Measurements from ENCODE around the gene RFX4. TPM values are rescaled to one million over a fixed set of nuclear protein-coding genes. Genes with fewer than 3 reads are reported as not detected.

Gene RFX4
- total RNA-seq, 1 donor from 2014 or later: 3.4 TPM

DNA sequence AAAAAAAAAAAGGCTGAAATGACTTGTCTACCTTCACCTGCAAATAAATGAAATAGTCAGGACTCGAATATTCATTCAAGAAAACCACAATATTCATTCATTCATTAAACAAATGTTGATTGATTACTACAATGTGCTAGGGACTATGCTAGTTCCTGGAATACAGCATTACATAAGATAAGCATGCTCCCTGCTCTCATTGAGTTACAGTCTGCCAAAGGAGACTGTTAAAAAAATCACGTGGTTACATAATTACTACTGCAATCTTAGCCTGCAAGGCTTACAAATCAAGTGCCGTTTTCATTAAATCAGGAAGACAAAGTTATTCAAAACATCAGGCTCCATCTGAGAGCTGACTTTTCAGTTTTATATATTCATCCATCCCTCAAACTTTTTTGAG lies 121.3 kb downstream of the RFX4 start:
- no peak overlapping the region for H3K4me3 Mint-ChIP-seq
- no peaks in the 10 kb centered on the region for H3K79me2 ChIP-seq (ENCODE audit: low read depth)
- peaks cover 5% of the 10 kb centered on the region for H3K4me1 ChIP-seq
- H3K27ac Mint-ChIP-seq: no peak overlapping the region
- H2AFZ ChIP-seq (replicated peaks): no peak overlapping the region
- H3K4me2 ChIP-seq: no peak overlapping the region
- H3K9me3 Mint-ChIP-seq: peaks cover 16% of the 10 kb centered on the region
- H3K9me3 ChIP-seq (ENCODE audit: low read depth): peaks cover 10% of the 10 kb centered on the region
- no peaks in the 10 kb centered on the region for H3K27me3 ChIP-seq
- H3K4me3 ChIP-seq: no peak overlapping the region
- H3K9ac ChIP-seq: no peak overlapping the region
- H3K27me3 Mint-ChIP-seq (ENCODE audit: insufficient read depth, low read depth): peaks cover 2% of the 10 kb centered on the region
- H3K36me3 Mint-ChIP-seq: peaks cover 34% of the 10 kb centered on the region
- no peak for DNase-seq (ENCODE audit: low spot score)
- peaks cover 9% of the 10 kb centered on the region for H3K36me3 ChIP-seq
- TF ChIP-seq, protein P1, sequence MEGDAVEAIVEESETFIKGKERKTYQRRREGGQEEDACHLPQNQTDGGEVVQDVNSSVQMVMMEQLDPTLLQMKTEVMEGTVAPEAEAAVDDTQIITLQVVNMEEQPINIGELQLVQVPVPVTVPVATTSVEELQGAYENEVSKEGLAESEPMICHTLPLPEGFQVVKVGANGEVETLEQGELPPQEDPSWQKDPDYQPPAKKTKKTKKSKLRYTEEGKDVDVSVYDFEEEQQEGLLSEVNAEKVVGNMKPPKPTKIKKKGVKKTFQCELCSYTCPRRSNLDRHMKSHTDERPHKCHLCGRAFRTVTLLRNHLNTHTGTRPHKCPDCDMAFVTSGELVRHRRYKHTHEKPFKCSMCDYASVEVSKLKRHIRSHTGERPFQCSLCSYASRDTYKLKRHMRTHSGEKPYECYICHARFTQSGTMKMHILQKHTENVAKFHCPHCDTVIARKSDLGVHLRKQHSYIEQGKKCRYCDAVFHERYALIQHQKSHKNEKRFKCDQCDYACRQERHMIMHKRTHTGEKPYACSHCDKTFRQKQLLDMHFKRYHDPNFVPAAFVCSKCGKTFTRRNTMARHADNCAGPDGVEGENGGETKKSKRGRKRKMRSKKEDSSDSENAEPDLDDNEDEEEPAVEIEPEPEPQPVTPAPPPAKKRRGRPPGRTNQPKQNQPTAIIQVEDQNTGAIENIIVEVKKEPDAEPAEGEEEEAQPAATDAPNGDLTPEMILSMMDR (IDR thresholded peaks at IDR 0.05): no peak
- TF ChIP-seq EZH2phosphoT487 (IDR thresholded peaks at IDR 0.05) (no peak), EZH2 (IDR thresholded peaks at IDR 0.05) (no peak)
- H3K27ac ChIP-seq: no peak overlapping the region
- no peaks in the 10 kb centered on the region for H3K4me1 Mint-ChIP-seq
- no peaks in the 10 kb centered on the region for H4K20me1 ChIP-seq (ENCODE audit: low read depth)
- H3F3A ChIP-seq (ENCODE audit: low read depth): peaks cover 4% of the 10 kb centered on the region

DNA sequence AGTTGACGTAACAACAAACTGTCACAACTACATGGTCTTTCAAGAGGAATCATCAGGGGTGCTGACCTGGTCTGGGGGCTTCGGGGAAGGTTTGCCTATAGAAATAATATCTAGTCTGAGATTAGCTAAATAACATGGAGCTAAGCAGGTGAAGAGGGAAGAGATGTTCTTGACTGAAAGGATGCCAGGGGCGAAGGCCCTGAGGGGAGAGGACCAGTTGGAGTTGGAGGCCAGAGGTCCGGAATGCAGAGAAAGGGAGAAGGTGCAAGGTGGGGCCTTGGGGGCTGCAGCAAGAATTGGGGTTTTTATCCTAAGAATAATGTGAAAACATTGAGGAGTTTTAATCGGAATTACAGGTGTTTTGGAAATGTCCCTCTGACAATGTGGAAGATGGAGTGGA lies 123.2 kb downstream of the RFX4 start:
- H3K4me1 Mint-ChIP-seq: peaks cover 15% of the 10 kb centered on the region
- H3K9ac ChIP-seq: no peak overlapping the region
- H3K4me3 ChIP-seq: no peak overlapping the region
- no peak overlapping the region for H2AFZ ChIP-seq (replicated peaks)
- H4K20me1 ChIP-seq (ENCODE audit: low read depth): no peaks in the 10 kb centered on the region
- no peaks in the 10 kb centered on the region for H3K27me3 ChIP-seq
- TF ChIP-seq, protein P1 (IDR thresholded peaks at IDR 0.05): no peak
- TF ChIP-seq EZH2 (IDR thresholded peaks at IDR 0.05): no peak
- H3K4me1 ChIP-seq: peaks cover 22% of the 10 kb centered on the region
- no peak overlapping the region for H3K4me2 ChIP-seq
- H3K9me3 Mint-ChIP-seq: peaks cover 10% of the 10 kb centered on the region
- no peak overlapping the region for H3K4me3 Mint-ChIP-seq
- peaks cover 7% of the 10 kb centered on the region for H3K36me3 ChIP-seq
- peaks cover 26% of the 10 kb centered on the region for H3K36me3 Mint-ChIP-seq
- peaks cover 3% of the 10 kb centered on the region for H3K27me3 Mint-ChIP-seq (ENCODE audit: insufficient read depth, low read depth)
- no peak for DNase-seq (ENCODE audit: low spot score)
- peaks cover 8% of the 10 kb centered on the region for H3K9me3 ChIP-seq (ENCODE audit: low read depth)
- no peak overlapping the region for H3K27ac ChIP-seq
- H3K27ac Mint-ChIP-seq: no peak overlapping the region
- no peaks in the 10 kb centered on the region for H3K79me2 ChIP-seq (ENCODE audit: low read depth)
- H3F3A ChIP-seq (ENCODE audit: low read depth): peaks cover 23% of the 10 kb centered on the region

DNA sequence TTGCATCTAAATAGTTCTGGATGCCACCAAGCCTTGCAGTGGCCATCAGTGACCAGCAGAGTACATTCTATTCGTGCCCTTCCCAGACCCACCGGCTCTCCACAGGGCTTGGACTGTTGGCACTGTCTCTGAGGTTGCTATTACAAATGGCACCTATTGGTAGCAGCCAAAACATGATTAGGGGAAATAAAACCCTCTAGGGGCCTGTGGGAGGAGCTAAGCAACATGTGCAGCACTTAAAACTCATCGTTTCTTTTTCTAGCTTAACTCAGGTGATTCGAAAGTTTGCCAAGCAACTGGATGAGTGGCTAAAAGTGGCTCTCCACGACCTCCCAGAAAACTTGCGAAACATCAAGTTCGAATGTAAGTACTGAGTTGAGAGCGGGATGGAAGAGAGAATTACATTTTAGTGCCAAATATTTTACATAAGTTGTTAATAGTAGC lies 126.3 kb downstream of the RFX4 start:
- Histone ChIP-seq H3K4me2 (peak overlapping the region; percentile 85), H3K4me1 (peaks cover 38% of the 10 kb centered on the region), H3K27me3 (no peaks in the 10 kb centered on the region), H4K20me1 (ENCODE audit: low read depth) (no peaks in the 10 kb centered on the region), H3K9me3 (ENCODE audit: low read depth) (no peaks in the 10 kb centered on the region), H3K27ac (peak overlapping the region; percentile 76), H3K4me3 (no peak overlapping the region), H3K9ac (no peak overlapping the region), H2AFZ (replicated peaks) (no peak overlapping the region), H3K36me3 (no peaks in the 10 kb centered on the region), H3F3A (ENCODE audit: low read depth) (peaks cover 27% of the 10 kb centered on the region), H3K79me2 (ENCODE audit: low read depth) (no peaks in the 10 kb centered on the region)
- DNase-seq (ENCODE audit: low spot score): no peak
- Mint-ChIP-seq H3K36me3 (peaks cover 29% of the 10 kb centered on the region), H3K27me3 (ENCODE audit: insufficient read depth, low read depth) (peaks cover 3% of the 10 kb centered on the region), H3K4me3 (no peak overlapping the region), H3K4me1 (peaks cover 20% of the 10 kb centered on the region), H3K9me3 (no peaks in the 10 kb centered on the region), H3K27ac (no peak overlapping the region)
- TF ChIP-seq EZH2phosphoT487 (IDR thresholded peaks at IDR 0.05): no peak
- TF ChIP-seq, protein P1 (IDR thresholded peaks at IDR 0.05): peak; percentile 28

Data from neural progenitor cell (in vitro differentiated cells).